HuH-7 (cell line): Measurements from ENCODE around the gene RSPH9.
"Not testable (repeated sequence)": the region's sequence is repeated elsewhere in the genome, so short reads cannot be mapped to it uniquely, and the experiment has no call there.

ENCODE experiments used
- DNase-seq: peaks from one replicate; pipeline ENCODE4 v3.0.0; 2011; ENCODE audit warnings: low spot score

Gene RSPH9

DNA sequence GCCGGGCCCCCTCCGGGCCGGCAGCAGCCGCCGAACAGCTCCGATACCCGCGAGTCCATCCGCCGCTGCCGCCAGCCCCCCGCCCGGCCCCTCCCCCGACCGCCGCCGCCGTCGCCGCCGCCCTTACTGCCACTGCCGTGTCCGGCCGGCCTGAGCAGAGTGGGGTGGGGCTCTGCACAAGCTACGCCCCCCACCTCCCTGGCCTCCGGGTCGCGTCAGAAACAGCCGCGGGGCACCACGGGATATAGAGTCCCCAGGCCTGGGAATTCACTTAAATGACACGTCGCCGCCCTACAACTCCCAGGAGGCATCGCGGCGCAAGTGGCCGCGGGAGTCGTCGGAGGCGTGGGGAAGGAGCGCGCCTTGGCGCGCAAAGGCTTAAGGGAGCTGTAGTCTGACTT is 15.7 kb upstream of the RSPH9 start, which contains the start of gene GTPBP2:
GTPBP2 (minus strand) TSS at position 161 of the 401 bp plus-strand sequence; CDS start at position 59, 102 bp downstream.
- peak; percentile 83 for DNase-seq

DNA sequence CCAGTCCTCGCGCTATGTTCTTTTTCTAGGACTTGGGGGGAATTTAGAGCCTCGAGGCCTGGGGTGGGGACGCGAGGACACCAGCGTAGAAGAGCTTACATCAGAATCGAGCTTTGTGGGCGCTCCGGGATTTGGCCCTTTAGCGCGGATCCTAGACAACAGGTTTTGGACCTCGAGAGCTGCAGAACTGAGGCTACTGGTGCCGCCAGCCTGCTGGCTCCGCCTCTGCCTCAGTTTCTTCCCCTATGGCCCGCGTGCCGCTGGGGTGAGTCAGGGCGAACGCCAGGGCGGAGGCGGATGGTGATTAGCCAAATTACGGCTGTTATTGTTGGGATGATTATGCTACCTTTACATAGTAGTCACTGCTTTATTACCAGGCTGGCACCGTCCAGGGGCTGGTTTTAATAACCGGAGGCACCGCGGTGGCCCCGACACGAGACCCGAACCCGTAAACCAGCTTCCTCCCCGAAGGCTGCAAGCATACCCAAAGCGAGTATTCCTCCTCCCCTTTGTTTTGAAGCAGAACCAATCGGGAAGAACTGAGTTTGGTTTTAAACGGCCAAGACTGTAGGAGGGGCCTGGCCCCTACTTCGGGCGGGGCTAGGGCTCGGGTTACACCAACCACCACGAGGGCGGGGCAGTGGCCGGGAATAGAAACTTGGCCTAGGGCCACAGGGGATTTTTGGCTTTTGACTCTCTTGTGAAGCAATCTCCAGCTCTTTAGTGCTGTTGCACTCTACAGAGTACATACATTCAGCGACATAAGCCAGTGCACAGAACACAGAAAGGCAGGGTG is 15.1 kb upstream of the RSPH9 start:
- DNase-seq = peak; percentile 87

DNA sequence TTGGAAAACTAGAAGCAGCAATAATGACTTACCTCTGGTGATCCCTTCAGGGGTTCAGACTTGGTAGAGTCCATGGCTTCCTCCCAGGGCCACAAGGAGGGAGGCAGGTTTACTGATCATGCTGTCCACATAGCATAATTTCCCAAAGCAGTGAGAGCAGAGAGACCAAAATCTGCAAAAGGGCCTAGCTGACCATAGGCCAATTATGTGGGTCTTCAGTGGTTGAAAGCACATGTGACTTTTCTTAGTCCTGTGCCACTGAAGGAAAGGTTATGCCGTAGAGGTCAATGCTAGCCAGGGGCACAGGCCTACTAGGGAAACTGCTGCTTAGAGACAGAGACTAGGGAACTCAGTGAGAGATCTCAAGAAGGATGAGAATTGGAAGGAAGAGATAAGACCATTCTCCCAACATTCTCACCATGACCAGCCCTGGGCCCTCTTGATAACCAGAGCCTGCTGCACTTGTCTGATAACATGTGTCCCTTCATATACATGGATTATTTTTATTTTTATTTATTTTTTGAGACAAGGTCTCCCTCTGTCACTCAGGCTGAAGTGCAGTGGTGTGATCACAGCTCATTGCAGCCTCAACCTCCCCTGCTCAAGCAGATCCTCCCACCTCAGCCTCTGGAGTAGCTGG is 13.7 kb upstream of the RSPH9 start:
- no peak for DNase-seq

DNA sequence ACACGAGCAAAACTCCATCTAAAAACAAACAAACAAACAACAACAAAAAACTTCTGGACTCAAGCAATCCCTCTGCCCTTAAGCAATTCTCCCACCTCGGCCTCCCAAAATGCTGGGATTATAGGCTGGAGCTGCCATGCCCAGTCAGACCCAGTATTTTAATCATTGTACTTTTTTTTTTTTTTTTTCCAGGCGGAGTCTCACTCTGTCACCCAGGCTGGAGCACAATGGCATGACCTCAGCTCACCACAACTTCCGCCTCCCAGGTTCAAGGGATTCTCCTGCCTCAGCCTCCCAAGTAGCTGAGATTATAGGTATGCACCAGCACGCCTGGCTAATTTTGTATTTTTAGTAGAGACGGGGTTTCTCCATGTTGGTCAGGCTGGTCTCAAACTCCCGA is 11.8 kb upstream of the RSPH9 start:
- not testable (repeated sequence) for DNase-seq

DNA sequence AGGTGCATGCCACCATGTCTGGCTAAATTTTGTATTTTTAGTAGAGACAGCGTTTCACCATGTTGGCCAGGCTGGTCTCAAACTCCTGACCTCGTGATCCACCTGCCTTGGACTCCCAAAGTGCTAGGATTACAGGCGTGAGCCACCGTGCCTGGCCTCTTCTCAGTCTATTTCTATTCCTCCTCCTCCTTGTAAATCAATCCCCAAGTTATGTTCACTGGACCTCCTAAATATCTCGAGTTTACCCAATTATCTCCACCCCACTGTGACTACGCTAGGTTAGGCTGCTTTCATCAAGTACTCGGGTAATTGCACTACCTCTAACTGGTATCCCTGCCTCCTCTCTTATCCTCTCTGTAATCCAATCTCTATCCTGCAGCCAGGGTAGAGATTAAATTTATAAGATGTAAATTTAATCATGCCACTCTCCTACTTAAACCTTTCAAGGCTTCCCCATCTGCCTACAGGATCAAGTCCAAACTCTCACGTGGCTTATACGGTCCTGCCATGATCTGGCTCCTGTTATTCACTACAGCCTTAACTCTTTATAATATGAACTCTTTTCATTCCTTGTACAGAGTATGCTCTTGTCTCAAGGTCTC is 10.0 kb upstream of the RSPH9 start:
- no peak for DNase-seq

DNA sequence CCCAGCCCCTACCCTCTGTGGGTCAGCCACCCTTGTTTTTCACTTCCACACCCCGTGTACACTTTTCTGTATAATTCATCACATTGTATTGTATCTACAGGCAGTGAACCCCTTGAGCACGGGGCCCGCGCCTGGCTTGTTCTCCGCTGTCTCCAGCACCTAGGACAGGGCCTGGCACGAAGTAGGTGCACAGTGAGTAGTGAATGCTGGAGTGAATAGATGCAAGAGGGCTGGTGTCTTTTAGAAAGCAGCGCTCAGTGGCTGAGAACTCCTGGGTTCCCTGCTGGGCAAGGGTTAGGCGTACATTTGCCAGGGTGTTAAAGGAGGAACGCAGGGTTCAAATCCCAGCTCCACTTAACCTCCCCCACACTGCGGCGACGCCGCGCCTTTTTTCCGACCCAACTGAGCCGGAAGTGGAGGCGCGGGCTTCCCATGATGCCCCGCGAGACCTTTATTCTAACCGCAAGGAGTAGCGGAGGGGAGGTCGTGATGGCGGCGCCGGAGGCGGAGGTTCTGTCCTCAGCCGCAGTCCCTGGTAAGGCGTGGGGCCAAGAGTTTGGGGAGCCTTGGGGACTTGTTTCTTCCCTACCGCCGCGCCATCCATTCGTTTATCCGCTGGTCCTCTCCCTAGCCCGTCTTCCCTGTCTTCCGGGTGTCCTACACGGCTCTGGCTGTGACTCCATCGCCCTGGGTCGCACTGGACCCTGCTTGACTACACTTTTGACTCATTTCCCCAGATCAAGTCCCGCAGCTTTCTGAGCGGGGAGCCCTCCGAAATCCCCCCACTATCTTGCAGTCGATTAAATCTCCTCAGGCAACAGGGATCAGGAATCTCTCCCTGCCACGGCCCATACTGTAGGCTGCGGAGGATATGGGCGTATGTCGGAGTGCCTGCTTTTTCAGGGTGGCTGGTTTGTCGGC is 9.2 kb upstream of the RSPH9 start, which contains the start of gene MAD2L1BP:
MAD2L1BP (plus strand) TSS at position 454 of the 921 bp plus-strand sequence; CDS start at position 490, 36 bp downstream.
- DNase-seq = peak; percentile 72

DNA sequence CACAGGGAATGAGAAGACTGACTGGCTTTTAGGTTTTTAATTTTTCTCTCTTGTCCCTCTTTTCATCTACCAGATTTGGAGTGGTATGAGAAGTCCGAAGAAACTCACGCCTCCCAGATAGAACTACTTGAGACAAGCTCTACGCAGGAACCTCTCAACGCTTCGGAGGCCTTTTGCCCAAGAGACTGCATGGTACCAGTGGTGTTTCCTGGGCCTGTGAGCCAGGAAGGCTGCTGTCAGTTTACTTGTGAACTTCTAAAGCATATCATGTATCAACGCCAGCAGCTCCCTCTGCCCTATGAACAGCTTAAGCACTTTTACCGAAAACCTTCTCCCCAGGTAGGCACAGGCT is 8.6 kb upstream of the RSPH9 start:
- DNase-seq = no peak

DNA sequence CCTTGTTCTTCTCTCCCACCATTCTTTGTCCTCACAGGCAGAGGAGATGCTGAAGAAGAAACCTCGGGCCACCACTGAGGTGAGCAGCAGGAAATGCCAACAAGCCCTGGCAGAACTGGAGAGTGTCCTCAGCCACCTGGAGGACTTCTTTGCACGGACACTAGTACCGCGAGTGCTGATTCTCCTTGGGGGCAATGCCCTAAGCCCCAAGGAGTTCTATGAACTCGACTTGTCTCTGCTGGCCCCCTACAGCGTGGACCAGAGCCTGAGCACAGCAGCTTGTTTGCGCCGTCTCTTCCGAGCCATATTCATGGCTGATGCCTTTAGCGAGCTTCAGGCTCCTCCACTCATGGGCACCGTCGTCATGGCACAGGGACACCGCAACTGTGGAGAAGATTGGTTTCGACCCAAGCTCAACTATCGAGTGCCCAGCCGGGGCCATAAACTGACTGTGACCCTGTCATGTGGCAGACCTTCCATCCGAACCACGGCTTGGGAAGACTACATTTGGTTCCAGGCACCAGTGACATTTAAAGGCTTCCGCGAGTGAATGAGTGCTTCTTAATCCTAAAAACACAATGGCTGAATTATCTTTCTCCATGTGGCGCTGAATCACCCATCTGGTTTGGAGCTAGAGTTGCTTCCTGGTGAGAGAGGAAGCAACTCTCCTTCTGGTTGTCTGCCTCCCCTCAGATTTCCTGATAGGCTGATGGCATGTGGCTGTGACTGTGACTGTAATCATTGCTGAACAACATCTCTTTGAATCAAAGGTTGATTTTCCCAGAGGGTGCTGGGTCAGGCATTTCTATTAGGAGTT is 4.6 kb upstream of the RSPH9 start:
- DNase-seq = no peak

DNA sequence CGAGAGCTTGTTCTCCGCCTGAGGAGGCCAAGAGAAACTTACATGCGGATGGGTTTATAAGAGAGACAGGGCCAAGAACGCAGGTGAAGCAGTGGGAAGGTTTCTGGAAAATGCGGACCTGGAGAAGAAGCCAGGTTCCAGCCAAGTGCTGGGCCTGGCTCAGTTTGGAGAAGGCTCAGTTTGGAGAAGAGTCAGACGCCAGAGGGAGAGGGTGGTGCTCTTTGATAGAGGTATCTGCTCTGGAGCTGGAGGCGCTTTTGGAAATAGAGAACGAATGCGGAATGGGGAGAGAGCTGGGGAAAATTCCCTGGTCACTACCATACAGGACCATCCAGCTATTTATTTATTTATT is 753 bp downstream of the RSPH9 start:
- no peak for DNase-seq

DNA sequence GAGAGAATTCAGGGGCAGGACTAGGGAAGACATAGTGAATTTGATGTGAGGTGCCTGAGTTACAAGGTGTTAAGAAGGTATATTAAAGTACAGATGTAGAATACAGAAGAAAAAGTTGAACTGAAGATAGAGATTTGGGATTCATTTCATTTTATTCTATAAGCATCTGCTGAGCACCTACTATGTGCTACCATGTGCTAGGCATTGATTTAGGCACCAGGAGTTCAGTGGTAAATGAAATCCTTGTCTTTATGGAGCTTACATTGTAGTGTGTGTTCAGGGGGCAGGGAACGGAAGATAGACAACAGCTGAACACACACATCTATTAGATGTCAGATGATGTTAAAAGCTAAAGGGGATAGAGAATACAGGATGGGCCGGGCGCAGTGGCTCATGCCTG is 2.8 kb downstream of the RSPH9 start:
- no peak for DNase-seq

DNA sequence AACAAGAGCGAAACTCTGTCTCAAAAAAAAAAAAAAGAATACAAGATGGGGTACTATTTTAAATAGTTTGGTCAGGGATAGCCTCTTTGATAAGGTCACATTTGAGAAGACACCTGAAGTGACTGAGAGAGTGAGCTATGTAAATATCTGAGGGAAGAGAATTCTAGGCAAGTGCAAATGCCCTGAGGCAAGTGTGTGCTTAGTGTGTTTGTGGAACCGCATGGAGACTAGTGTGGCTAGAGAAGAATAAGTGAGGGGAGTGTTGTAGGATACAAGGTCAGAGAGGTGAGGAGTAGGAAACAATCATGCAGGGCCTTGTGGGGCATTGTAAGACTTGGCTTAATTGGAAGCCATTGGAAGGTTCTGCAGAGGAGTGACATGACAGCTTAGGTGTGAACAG is 3.4 kb downstream of the RSPH9 start:
- DNase-seq = no peak

DNA sequence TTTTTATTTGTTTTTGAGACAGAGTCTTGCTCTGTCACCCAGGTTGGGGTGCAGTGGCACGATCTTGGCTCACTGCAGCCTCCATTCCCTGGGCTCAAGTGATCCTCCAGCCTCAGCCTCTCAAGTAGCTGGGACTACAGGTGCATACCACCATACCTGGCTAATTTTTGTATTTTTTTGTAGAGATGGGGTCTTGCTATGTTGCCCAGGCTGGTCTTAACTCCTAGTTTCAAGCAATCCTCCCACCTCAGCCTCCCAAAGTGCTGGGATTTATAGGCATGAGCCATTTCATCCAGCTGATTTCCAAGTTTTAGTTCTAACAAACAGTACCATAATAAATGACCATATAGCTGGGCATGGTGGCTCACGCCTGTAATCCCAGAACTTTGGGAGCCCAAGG is 8.0 kb downstream of the RSPH9 start:
- not testable (repeated sequence) for DNase-seq

DNA sequence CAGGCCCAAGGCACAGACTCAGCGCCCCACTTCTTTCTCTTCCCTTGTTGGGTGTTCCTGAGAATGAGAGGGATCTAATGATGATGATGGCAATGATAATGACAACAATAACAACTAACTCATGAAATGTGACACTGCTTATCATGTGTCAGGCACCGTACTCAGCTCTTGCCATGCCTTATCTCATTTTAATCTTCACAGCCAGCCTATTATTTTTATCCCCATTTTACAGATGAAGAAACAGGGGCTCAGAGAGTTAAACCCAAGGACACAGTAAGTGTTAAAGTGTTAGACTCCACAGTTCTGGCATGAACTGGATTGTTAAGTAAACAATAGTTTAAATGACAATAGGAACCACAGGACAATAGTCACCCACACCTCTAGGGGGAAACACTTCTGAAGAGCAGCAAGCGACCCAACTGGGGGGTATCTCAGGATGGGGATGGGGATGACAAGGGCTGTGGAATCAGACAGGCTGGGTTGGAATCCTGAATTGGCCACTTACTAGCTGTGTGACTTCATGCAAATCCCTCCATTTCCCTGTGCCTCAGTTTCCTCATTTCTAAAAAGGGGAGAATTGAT is 12.5 kb downstream of the RSPH9 start:
- no peak for DNase-seq

DNA sequence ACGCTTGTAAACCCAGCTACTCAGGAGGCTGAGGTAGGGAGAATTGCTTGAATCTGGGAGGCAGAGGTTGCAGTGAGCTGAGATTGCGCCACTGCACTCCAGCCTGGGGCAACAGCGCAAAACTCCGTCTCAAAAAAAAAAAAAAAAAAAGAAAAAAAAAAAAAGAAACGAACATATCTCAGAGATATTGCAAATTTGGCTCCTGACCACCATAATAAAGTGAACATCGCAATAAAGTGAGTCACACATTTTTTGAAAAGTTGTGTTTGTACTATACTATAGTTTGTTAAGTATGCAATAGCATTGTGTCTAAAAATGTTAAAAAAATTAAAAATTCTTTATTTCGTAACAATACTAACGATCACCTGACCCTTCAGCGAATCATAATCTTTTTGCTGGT is 13.3 kb downstream of the RSPH9 start:
- DNase-seq = no peak

DNA sequence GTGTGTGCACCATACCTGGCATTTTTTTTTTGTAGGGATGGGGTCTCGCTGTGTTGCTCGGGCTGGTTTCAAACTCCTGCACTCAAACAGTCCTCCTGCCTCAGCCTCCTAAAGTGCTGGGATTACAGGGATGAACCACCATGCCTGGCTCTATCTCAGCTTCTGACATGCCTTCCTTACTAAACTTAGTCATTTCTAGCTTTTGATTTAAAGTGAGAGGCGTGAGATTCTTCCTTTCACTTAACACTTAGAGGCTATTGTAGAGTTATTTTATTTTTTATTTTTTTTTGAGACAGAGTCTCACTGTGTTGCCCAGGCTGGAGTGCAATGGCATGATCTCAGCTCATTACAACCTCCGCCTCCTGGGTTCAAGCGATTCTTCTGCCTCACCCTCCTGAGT is 18.1 kb downstream of the RSPH9 start:
- DNase-seq = not testable (repeated sequence)

DNA sequence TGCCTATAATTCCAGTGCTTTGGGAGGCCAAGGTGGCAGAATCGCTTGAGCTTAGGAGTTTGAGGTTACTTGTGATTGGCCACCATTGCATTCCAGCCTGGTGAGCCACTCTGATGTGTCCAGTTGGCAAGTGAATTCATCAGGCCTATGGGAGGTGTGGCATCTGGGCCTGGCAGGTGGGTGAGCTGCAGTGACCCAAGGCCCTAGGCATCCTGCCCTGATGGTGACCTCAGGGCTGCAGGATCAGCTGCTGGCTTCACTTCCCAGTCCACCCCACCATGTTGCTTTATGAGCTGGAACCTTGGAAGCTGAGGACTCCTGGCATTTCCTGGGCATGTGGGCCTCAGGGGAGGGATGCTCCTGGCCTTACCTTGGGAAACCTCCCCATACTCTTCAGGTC is 20.5 kb downstream of the RSPH9 start:
- DNase-seq = no peak

DNA sequence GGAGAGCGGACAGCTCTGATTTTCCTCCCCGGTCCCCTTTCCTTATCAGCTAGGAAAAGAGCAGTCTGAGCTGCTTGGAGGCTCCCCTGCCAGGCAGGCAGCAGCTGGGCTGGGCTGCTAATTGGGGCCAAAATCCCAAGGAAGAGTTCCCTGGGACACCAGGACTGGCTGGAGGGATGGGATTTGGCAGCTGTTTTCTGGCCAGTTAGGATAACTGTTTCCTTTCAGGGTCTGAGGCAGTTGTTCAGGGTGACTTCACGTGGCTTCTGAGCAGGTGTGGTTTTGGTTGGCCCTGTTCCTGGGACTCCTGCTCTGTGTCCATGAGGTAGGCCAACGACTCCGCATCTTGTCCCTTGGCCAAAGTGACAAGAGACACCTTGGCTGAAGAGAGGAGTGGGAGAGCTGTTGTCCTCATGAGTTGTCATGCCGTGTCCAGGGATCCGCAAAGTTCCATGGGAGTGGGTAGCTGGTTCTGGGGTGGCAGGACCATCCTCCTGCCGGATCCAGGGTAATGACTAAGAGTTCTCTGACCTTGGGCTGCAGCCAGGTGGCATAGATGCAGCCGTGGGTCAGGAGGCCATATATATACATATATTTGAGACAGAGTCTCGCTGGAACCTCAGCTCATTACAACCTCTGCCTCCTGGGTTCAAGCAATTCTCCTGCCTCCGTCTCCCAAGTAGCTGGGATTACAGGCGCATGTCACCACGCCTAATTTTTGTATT is 21.5 kb downstream of the RSPH9 start:
- DNase-seq = no peak

DNA sequence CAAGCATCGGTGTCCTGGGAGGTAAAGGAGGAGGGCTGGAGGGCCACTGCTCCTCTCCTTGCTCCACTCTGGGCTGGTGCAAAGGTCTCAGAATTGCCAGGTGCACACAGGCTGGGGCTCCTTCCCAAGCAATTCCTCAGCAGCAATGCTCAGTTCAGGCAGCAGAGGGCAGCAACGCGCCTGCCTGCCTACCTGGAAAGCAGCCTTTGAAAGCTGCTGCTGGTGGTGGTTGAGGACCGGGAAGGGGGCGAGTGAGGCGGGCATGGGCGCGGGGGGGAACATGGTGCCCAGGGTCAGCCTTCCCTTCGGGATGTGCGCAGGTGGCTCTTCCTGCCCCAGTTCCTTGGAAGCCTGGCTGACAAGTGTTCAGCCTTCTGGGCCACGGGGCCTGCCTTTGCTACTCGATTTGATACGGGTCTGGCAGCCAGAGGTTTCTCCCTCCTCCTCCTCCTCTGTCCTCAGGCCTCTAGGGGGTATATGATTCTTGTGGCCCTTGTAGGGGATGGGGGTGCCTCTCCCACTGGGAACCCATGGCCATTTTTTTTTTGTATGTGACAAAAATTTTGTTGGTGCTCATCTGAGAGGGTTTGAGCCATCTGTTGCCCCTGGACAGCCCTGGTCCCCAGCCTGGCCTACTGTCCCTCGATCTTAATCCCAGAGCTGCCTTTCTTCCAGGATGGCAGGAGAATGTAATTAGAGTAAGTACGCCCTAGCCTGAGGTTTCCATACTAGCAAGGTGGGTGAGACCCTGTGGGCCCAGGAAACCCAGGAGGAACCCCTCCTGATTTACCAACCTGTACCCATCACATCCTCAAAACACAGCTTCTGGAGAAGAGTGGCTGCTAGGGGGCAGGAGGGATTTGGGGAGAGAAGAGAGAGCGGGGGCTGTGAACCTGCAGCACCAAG is 22.7 kb downstream of the RSPH9 start:
- DNase-seq = peak; percentile 76
